H1 (cell line): ENCODE data around the gene KCNQ1. TPM values are rescaled to one million over a fixed set of nuclear protein-coding genes. Genes with fewer than 3 reads are reported as not detected.

ENCODE experiments used
- CTCF ChIA-PET: fragments of 300-600 bp; sonication (Branson Sonifier 250); formaldehyde crosslinking; loops from one replicate; lab custom pipeline; 2021; ENCODE audit not compliant: partially characterized antibody; lab: Charles Lee
- POLR2A ChIA-PET: fragments of 300-600 bp; sonication (Branson Sonifier 250); formaldehyde crosslinking; loops from one replicate; lab custom pipeline; 2021; ENCODE audit warnings: inconsistent platforms; ENCODE audit not compliant: partially characterized antibody; lab: Charles Lee
- DNase-seq, 2 experiments: peaks; one replicate each; pipeline versions ENCODE4 v3.0.0 to v3.0.0-alpha.2; 2010 to 2022; ENCODE audit warnings: low spot score in 2 of 2, low read depth in 1 of 2, mixed read lengths in 1 of 2
- FAIRE-seq: peaks from 2 replicates; lab custom pipeline; 2011; peaks lifted over from hg19 to GRCh38; lab: Jason Lieb, UNC
- H2AFZ ChIP-seq: 2 replicates; pipeline ENCODE4 v1.8.1; 2012; ENCODE audit warnings: low read length, inconsistent platforms
- H2AK5ac ChIP-seq: 2 replicates; pipeline ENCODE4 v1.6.1; 2013; ENCODE audit warnings: low read depth, low read length
- H2BK120ac ChIP-seq: replicated peaks from 2 replicates; pipeline ENCODE3; 2013; ENCODE audit warnings: low read depth, low read length, inconsistent platforms
- H2BK12ac ChIP-seq: 2 replicates; pipeline ENCODE4 v1.6.1; 2013; ENCODE audit warnings: low read depth, low read length
- H2BK15ac ChIP-seq: 2 replicates; pipeline ENCODE4 v1.6.1; 2013; ENCODE audit warnings: low read length
- H2BK20ac ChIP-seq: 2 replicates; pipeline ENCODE4 v1.6.1; 2013; ENCODE audit warnings: low read length
- H2BK5ac ChIP-seq: 2 replicates; pipeline ENCODE4 v1.6.1; 2013; ENCODE audit warnings: low read depth, low read length
- H3K14ac ChIP-seq: 2 replicates; pipeline ENCODE4 v1.6.1; 2013; ENCODE audit warnings: inconsistent platforms; ENCODE audit not compliant: insufficient read length
- H3K18ac ChIP-seq: 2 replicates; pipeline ENCODE4 v1.6.1; 2013; ENCODE audit warnings: low read length; ENCODE audit errors: extremely low read depth
- H3K23ac ChIP-seq: 2 replicates; pipeline ENCODE4 v1.6.1; 2013; ENCODE audit warnings: inconsistent platforms; ENCODE audit not compliant: insufficient read length
- H3K23me2 ChIP-seq: 2 replicates; pipeline ENCODE4 v1.6.1; 2013; ENCODE audit warnings: low read depth, low read length
- H3K27ac ChIP-seq: 2 replicates; pipeline ENCODE4 v1.6.1; 2011; ENCODE audit warnings: low read depth, low read length, inconsistent platforms
- H3K27me3 ChIP-seq, 4 experiments: replicated peaks in 1 of 4; 1 replicate in 1 of 4; 2 replicates in 3 of 4; pipeline versions ENCODE4 v1.6.1 to v1.8.1; 2011 to 2013; ENCODE audit warnings: low read length in 3 of 4, mild to moderate bottlenecking in 3 of 4, inconsistent platforms in 2 of 4, mixed read lengths in 2 of 4, moderate library complexity in 1 of 4; ENCODE audit not compliant: control insufficient read depth in 3 of 4, insufficient read depth in 3 of 4; ENCODE audit errors: extremely low read depth in 1 of 4
- H3K36me3 ChIP-seq, 4 experiments: 2 replicates each; pipeline versions ENCODE4 v1.6.1 to v1.8.1; 2011 to 2013; ENCODE audit warnings: mild to moderate bottlenecking in 4 of 4, low read length in 3 of 4, moderate library complexity in 2 of 4, control low read depth in 1 of 4, inconsistent platforms in 1 of 4; ENCODE audit not compliant: insufficient read depth in 4 of 4, control insufficient read depth in 2 of 4
- H3K4ac ChIP-seq: replicated peaks from 2 replicates; pipeline ENCODE3; 2013; ENCODE audit warnings: low read length, low read depth, mixed read lengths, inconsistent platforms; ENCODE audit not compliant: insufficient read length
- H3K4me1 ChIP-seq, 4 experiments: replicated peaks in 1 of 4; 1 replicate in 1 of 4; 2 replicates in 3 of 4; pipeline versions ENCODE4 v1.6.1 to v1.8.1; 2011 to 2013; ENCODE audit warnings: low read length in 3 of 4, inconsistent platforms in 2 of 4, mixed read lengths in 1 of 4; ENCODE audit not compliant: insufficient read depth in 4 of 4, control insufficient read depth in 3 of 4
- H3K4me2 ChIP-seq, 2 experiments: 2 replicates each; pipeline versions ENCODE4 v1.6.1 to v1.8.1; 2011 to 2013; ENCODE audit warnings: low read depth in 2 of 2, low read length in 2 of 2, control low read depth in 1 of 2, inconsistent platforms in 1 of 2, mild to moderate bottlenecking in 1 of 2; ENCODE audit not compliant: insufficient read depth in 1 of 2
- H3K4me3 ChIP-seq, 4 experiments: fragments of 200-600, 300-600 bp in 1 of 4; sonication (generic), shearing (Covaris generic), sonication (Bioruptor Twin) in 1 of 4; 2 replicates each; pipeline versions ENCODE4 v1.5.1 to v1.8.1; 2011 to 2016; ENCODE audit warnings: low read length in 4 of 4, low read depth in 3 of 4, control low read depth in 2 of 4, inconsistent platforms in 2 of 4, mild to moderate bottlenecking in 2 of 4, mixed read lengths in 1 of 4, moderate library complexity in 1 of 4; ENCODE audit not compliant: insufficient read depth in 2 of 4; ENCODE audit errors: extremely low read depth in 1 of 4
- H3K56ac ChIP-seq: replicated peaks from 2 replicates; pipeline ENCODE3; 2013; ENCODE audit warnings: low read depth, mild to moderate bottlenecking, mixed read lengths, low read length, inconsistent platforms; ENCODE audit not compliant: insufficient read length
- H3K79me1 ChIP-seq: 2 replicates; pipeline ENCODE4 v1.6.1; 2013; ENCODE audit warnings: low read depth, low read length, control low read depth
- H3K79me2 ChIP-seq, 2 experiments: 2 replicates each; pipeline versions ENCODE4 v1.6.1 to v1.8.1; 2012 to 2013; ENCODE audit warnings: low read length in 2 of 2, mild to moderate bottlenecking in 2 of 2, inconsistent platforms in 1 of 2; ENCODE audit not compliant: insufficient read depth in 2 of 2, control insufficient read depth in 1 of 2
- H3K9ac ChIP-seq, 4 experiments: replicated peaks in 1 of 4; 1 replicate in 1 of 4; 2 replicates in 3 of 4; pipeline versions ENCODE4 v1.6.1 to v1.8.1; 2011 to 2013; ENCODE audit warnings: low read depth in 3 of 4, low read length in 3 of 4, control low read depth in 2 of 4, mild to moderate bottlenecking in 2 of 4, moderate library complexity in 2 of 4, inconsistent platforms in 1 of 4; ENCODE audit errors: extremely low read depth in 1 of 4
- H3K9me3 ChIP-seq, 2 experiments: 2 replicates each; pipeline versions ENCODE4 v1.6.1 to v1.8.1; 2012 to 2013; ENCODE audit warnings: mild to moderate bottlenecking in 2 of 2, moderate library complexity in 2 of 2, control low read depth in 1 of 2, inconsistent platforms in 1 of 2, low read depth in 1 of 2, low read length in 1 of 2, mixed read lengths in 1 of 2; ENCODE audit not compliant: insufficient read depth in 2 of 2
- H4K20me1 ChIP-seq, 2 experiments: replicated peaks in 1 of 2; 2 replicates each; pipeline versions ENCODE3 to v1.8.1; 2011 to 2013; ENCODE audit warnings: inconsistent platforms in 2 of 2, low read length in 2 of 2, mild to moderate bottlenecking in 1 of 2; ENCODE audit not compliant: insufficient read depth in 2 of 2, control insufficient read depth in 1 of 2
- H4K5ac ChIP-seq: 2 replicates; pipeline ENCODE4 v1.6.1; 2013; ENCODE audit warnings: low read length, low read depth, mixed read lengths, inconsistent platforms; ENCODE audit not compliant: insufficient read length
- H4K8ac ChIP-seq: 2 replicates; pipeline ENCODE4 v1.8.0; 2013; ENCODE audit warnings: mild to moderate bottlenecking, moderate library complexity, low read length, inconsistent platforms; ENCODE audit not compliant: insufficient read depth; ENCODE audit errors: extremely low read depth
- H4K91ac ChIP-seq: replicated peaks from 2 replicates; pipeline ENCODE3; 2013; ENCODE audit warnings: low read length, mixed read lengths, inconsistent platforms; ENCODE audit not compliant: insufficient read length
- CEBPB ChIP-seq: IDR thresholded peaks from 2 replicates; pipeline ENCODE4 v1.6.1; 2012; ENCODE audit warnings: low read depth, low read length
- HDAC6 ChIP-seq: IDR thresholded peaks from one replicate; pipeline ENCODE4 v1.7.1; 2012; ENCODE audit warnings: low read depth, mild to moderate bottlenecking, inconsistent platforms, low read length, moderate library complexity
- WGBS, 2 experiments: shearing (Covaris generic) in 1 of 2; methylation state at CpG; one replicate each; pipeline versions ENCODE4 v1.1.6 to v1.1.7; 2013 to 2015; ENCODE audit warnings: low lambda C conversion rate in 2 of 2, mixed read lengths in 2 of 2, inconsistent platforms in 1 of 2, low coverage in 1 of 2, missing lambda C conversion rate in 1 of 2; ENCODE audit not compliant: insufficient replicate concordance in 2 of 2, insufficient coverage in 1 of 2, insufficient read length in 1 of 2; ENCODE audit errors: extremely low coverage in 1 of 2, missing lambda C conversion rate in 1 of 2; 5-methylcytosine and 5-hydroxymethylcytosine counted together
- polyA plus RNA-seq, 7 experiments: library from polyadenylated mRNA; depleted of rRNA in 3 of 7; stranded (reverse) in 5 of 7; unstranded in 2 of 7; fragments of >200 nt in 5 of 7; fragments of 200-250 nt in 2 of 7; gene quantifications; 1 replicate in 5 of 7; 2 replicates in 1 of 7; 4 replicates in 1 of 7; pipeline versions ENCODE4 v1.2.1 to v1.2.3, GENCODE V29; 2011 to 2013; ENCODE audit warnings: missing spikeins in 2 of 7, mixed read lengths in 2 of 7
- total RNA-seq: library from RNA; stranded (reverse); fragmentation: NEBNext Ultra II Directional; extraction: Animal tissue kit (Norgen Biotek cat#: 25700); gene quantifications from 2 replicates; pipeline ENCODE4 v1.2.1, GENCODE V29; 2021

Gene KCNQ1
- total and polyA plus RNA-seq, 2 of the 8 experiments (the other 6 are each of a cell fraction or from before 2014, with no cell fraction given): 1.9 to 2.0 TPM

- no peak overlapping the region for H3K9ac ChIP-seq
Measured at GRCh38 chr11:2709429-2709828, 264.6 kb downstream of the KCNQ1 start.

More at GRCh38 chr11:2709429-2709828, 264.6 kb downstream of the KCNQ1 start:
- H3K56ac ChIP-seq: no peak overlapping the region
- H3K9me3 ChIP-seq: peaks cover 0 to 12% of the 10 kb centered on the region in 2 experiments; a peak in 2 of 4 replicates
- H2BK120ac ChIP-seq: no peak overlapping the region
- H4K91ac ChIP-seq: no peak overlapping the region
- no peak overlapping the region for H3K4me2 ChIP-seq
- FAIRE-seq (no peak), DNase-seq (no peak)
- TF ChIP-seq CEBPB: peak; percentile 90
- TF ChIP-seq HDAC6: no peak
- 84% methylated on average over 8 of the region's 8 CpGs; no CpG with 5 or more reads in 1 of the 2 experiments for WGBS, 2 experiments
- no peak overlapping the region for H2BK15ac ChIP-seq
- no peak overlapping the region for H2BK5ac ChIP-seq
- H3K18ac ChIP-seq: no peak overlapping the region
- no peaks in the 10 kb centered on the region for H4K20me1 ChIP-seq
- ChIA-PET POLR2A (interaction anchor here (1.4 kb wide), 1 partner anchor 176 kb away, joined by 3 read pairs; the partner anchor contains the start of gene CDKN1C), CTCF (interaction anchor here (0.6 kb wide), 2 partner anchors 43 to 181 kb away, joined by 3 read pairs; no protein-coding TSS in a partner anchor)
- no peak overlapping the region for H3K4ac ChIP-seq
- H3K79me2 ChIP-seq: no peaks in the 10 kb centered on the region
- H3K4me1 ChIP-seq: peaks cover 0 to 3% (median 1%) of the 10 kb centered on the region in 4 experiments; a peak in 2 of 7 replicates
- no peak overlapping the region for H3K23ac ChIP-seq
- no peak overlapping the region for H4K8ac ChIP-seq
- H3K27me3 ChIP-seq: peaks cover 1 to 63% (median 29%) of the 10 kb centered on the region in 4 experiments; a peak in 6 of 7 replicates
- H2BK12ac ChIP-seq: no peak overlapping the region
- H4K5ac ChIP-seq: no peak overlapping the region
- H2BK20ac ChIP-seq: no peak overlapping the region
- H2AK5ac ChIP-seq: no peak overlapping the region
- no peaks in the 10 kb centered on the region for H3K36me3 ChIP-seq
- H3K27ac ChIP-seq: no peak overlapping the region
- H3K14ac ChIP-seq: no peak overlapping the region
- H3K79me1 ChIP-seq: no peaks in the 10 kb centered on the region
- H3K4me3 ChIP-seq: no peak overlapping the region
- H2AFZ ChIP-seq: no peak overlapping the region
- no peaks in the 10 kb centered on the region for H3K23me2 ChIP-seq
